ENCODE results near the gene PGA4.

DNA sequence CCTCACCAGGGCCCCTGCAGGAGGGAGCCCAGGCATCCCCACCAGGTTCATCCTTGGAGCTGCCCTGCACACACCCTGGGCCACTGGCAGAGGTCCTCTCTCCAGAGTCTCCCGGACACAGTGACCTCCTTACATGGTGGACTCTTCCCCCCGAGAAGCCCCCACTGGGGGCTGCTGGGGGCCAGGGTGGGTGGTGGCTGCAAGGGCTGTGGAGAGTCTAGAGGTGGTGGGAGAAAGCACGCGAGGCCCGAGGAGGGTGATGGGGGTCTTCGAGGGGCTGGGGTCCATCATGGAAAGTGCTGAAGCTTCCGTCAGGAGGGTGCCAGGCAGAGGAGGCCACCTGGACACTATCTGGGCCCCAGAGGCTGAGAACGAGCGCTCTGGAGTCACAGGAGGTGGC, 36.4 kb downstream of the PGA4 start:
- TF ChIP-seq CTCF (conservative IDR thresholded peaks at IDR 0.05; ENCODE audit: low read depth in 2 of 2) (no peak), EZH2 (IDR thresholded peaks at IDR 0.05; ENCODE audit: low read depth, unreplicated experiment) (no peak), EZH2phosphoT487 (IDR thresholded peaks at IDR 0.05; ENCODE audit: unreplicated experiment) (no peak), POLR2AphosphoS5 (IDR thresholded peaks at IDR 0.05; ENCODE audit: low read depth) (no peak), ZNF331 (CRISPR knock-in tag; IDR thresholded peaks at IDR 0.05; ENCODE audit: low read depth) (no peak), CREB1 (CRISPR knock-in tag; IDR thresholded peaks at IDR 0.05; ENCODE audit: low read depth) (no peak), STAT1 (IDR thresholded peaks at IDR 0.05; ENCODE audit: unreplicated experiment) (no peak), JUNB (IDR thresholded peaks at IDR 0.05; ENCODE audit: unreplicated experiment) (no peak), NANOG (IDR thresholded peaks at IDR 0.05; ENCODE audit: borderline replicate concordance) (no peak)
- TF ChIP-seq, protein P1, sequence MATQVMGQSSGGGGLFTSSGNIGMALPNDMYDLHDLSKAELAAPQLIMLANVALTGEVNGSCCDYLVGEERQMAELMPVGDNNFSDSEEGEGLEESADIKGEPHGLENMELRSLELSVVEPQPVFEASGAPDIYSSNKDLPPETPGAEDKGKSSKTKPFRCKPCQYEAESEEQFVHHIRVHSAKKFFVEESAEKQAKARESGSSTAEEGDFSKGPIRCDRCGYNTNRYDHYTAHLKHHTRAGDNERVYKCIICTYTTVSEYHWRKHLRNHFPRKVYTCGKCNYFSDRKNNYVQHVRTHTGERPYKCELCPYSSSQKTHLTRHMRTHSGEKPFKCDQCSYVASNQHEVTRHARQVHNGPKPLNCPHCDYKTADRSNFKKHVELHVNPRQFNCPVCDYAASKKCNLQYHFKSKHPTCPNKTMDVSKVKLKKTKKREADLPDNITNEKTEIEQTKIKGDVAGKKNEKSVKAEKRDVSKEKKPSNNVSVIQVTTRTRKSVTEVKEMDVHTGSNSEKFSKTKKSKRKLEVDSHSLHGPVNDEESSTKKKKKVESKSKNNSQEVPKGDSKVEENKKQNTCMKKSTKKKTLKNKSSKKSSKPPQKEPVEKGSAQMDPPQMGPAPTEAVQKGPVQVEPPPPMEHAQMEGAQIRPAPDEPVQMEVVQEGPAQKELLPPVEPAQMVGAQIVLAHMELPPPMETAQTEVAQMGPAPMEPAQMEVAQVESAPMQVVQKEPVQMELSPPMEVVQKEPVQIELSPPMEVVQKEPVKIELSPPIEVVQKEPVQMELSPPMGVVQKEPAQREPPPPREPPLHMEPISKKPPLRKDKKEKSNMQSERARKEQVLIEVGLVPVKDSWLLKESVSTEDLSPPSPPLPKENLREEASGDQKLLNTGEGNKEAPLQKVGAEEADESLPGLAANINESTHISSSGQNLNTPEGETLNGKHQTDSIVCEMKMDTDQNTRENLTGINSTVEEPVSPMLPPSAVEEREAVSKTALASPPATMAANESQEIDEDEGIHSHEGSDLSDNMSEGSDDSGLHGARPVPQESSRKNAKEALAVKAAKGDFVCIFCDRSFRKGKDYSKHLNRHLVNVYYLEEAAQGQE (IDR thresholded peaks at IDR 0.05; ENCODE audit: unreplicated experiment), result no peak
- TF ChIP-seq, protein P2, sequence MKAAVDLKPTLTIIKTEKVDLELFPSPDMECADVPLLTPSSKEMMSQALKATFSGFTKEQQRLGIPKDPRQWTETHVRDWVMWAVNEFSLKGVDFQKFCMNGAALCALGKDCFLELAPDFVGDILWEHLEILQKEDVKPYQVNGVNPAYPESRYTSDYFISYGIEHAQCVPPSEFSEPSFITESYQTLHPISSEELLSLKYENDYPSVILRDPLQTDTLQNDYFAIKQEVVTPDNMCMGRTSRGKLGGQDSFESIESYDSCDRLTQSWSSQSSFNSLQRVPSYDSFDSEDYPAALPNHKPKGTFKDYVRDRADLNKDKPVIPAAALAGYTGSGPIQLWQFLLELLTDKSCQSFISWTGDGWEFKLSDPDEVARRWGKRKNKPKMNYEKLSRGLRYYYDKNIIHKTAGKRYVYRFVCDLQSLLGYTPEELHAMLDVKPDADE (IDR thresholded peaks at IDR 0.05), result no peak
- TF ChIP-seq, protein P3, sequence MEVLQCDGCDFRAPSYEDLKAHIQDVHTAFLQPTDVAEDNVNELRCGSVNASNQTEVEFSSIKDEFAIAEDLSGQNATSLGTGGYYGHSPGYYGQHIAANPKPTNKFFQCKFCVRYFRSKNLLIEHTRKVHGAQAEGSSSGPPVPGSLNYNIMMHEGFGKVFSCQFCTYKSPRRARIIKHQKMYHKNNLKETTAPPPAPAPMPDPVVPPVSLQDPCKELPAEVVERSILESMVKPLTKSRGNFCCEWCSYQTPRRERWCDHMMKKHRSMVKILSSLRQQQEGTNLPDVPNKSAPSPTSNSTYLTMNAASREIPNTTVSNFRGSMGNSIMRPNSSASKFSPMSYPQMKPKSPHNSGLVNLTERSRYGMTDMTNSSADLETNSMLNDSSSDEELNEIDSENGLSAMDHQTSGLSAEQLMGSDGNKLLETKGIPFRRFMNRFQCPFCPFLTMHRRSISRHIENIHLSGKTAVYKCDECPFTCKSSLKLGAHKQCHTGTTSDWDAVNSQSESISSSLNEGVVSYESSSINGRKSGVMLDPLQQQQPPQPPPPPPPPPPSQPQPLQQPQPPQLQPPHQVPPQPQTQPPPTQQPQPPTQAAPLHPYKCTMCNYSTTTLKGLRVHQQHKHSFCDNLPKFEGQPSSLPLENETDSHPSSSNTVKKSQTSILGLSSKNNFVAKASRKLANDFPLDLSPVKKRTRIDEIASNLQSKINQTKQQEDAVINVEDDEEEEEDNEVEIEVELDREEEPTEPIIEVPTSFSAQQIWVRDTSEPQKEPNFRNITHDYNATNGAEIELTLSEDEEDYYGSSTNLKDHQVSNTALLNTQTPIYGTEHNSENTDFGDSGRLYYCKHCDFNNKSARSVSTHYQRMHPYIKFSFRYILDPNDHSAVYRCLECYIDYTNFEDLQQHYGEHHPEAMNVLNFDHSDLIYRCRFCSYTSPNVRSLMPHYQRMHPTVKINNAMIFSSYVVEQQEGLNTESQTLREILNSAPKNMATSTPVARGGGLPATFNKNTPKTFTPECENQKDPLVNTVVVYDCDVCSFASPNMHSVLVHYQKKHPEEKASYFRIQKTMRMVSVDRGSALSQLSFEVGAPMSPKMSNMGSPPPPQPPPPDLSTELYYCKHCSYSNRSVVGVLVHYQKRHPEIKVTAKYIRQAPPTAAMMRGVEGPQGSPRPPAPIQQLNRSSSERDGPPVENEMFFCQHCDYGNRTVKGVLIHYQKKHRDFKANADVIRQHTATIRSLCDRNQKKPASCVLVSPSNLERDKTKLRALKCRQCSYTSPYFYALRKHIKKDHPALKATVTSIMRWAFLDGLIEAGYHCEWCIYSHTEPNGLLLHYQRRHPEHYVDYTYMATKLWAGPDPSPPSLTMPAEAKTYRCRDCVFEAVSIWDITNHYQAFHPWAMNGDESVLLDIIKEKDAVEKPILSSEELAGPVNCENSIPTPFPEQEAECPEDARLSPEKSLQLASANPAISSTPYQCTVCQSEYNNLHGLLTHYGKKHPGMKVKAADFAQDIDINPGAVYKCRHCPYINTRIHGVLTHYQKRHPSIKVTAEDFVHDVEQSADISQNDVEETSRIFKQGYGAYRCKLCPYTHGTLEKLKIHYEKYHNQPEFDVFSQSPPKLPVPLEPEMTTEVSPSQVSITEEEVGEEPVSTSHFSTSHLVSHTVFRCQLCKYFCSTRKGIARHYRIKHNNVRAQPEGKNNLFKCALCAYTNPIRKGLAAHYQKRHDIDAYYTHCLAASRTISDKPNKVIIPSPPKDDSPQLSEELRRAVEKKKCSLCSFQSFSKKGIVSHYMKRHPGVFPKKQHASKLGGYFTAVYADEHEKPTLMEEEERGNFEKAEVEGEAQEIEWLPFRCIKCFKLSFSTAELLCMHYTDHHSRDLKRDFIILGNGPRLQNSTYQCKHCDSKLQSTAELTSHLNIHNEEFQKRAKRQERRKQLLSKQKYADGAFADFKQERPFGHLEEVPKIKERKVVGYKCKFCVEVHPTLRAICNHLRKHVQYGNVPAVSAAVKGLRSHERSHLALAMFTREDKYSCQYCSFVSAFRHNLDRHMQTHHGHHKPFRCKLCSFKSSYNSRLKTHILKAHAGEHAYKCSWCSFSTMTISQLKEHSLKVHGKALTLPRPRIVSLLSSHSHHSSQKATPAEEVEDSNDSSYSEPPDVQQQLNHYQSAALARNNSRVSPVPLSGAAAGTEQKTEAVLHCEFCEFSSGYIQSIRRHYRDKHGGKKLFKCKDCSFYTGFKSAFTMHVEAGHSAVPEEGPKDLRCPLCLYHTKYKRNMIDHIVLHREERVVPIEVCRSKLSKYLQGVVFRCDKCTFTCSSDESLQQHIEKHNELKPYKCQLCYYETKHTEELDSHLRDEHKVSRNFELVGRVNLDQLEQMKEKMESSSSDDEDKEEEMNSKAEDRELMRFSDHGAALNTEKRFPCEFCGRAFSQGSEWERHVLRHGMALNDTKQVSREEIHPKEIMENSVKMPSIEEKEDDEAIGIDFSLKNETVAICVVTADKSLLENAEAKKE (CRISPR knock-in tag; IDR thresholded peaks at IDR 0.05), result no peak

All from GM23338 (cell line).